ENCODE data around the gene CHMP4A. TPM values are rescaled to one million over a fixed set of nuclear protein-coding genes. Genes with fewer than 3 reads are reported as not detected.

The CHMP4A gene
- polyA plus RNA-seq, 1 experiment = 36.3 TPM

DNA sequence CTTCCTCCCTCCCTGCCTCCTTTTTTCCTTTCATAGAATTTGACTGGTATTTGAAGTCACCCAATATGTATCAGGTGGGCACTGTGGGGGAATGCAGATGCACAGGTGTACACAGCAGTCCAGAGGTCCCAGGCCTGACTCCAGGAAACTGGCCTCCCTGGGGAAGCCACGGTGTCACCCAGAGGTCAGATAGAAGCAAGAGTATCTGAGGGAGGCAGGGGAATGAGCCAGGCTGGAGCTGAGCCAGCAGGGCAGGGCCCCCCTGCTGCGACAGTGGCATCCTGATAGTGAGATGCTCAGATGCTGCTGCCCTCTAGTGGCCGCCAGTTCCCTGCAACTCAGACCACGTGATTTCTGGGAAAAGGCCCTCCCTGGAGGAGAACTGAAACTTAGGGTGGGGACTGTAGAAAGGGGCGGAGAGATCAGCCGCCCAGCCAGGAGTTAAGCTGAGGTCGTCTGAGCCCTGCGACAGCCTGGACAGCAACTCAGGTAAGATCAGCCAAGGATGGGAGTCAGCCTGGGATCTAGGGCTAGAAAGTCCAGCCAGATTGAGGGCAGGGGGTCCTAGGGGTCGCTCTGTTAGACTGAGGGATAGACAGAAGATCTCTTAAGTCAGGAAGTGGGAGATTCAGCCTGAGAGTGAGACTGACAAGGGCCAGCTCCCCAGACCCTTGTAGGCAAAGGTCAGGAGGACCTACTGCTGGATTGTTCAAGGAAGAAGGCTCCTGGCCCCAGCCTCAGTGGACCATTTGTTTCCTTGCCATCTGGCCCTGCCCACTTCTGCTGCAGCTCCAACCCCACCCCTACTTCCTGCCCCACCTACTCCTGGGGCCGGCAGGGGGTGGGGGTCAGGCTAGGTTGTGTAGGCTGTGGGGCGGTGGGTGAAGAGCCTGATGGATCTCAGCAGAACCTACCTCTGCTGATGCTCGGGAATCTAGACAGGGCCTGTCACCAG is 52.2 kb downstream of the CHMP4A start, which contains the start of gene IRF9:
TSS of gene IRF9 (plus strand) at position 416 of the 955 bp plus-strand sequence. CDS start 880 bp downstream, outside the sequence.
- CTCF ChIA-PET = interaction anchor here (0.6 to 4.6 kb wide), 34 partner anchors 10 to 281 kb away, joined by 3 to 39 read pairs (median 5); partner anchors contain the start of genes CHMP4A, DCAF11, EMC9 and IPO4
- POLR2A ChIA-PET = interaction anchor here (0.6 to 1.9 kb wide), 5 partner anchors 10 to 20 kb away, joined by 3 to 8 read pairs (median 3); partner anchors contain the start of genes EMC9 and PSME2
- TF ChIP-seq, protein P1, sequence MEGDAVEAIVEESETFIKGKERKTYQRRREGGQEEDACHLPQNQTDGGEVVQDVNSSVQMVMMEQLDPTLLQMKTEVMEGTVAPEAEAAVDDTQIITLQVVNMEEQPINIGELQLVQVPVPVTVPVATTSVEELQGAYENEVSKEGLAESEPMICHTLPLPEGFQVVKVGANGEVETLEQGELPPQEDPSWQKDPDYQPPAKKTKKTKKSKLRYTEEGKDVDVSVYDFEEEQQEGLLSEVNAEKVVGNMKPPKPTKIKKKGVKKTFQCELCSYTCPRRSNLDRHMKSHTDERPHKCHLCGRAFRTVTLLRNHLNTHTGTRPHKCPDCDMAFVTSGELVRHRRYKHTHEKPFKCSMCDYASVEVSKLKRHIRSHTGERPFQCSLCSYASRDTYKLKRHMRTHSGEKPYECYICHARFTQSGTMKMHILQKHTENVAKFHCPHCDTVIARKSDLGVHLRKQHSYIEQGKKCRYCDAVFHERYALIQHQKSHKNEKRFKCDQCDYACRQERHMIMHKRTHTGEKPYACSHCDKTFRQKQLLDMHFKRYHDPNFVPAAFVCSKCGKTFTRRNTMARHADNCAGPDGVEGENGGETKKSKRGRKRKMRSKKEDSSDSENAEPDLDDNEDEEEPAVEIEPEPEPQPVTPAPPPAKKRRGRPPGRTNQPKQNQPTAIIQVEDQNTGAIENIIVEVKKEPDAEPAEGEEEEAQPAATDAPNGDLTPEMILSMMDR (IDR thresholded peaks at IDR 0.05; ENCODE audit: insufficient read depth, low read depth, low read length) = peak; percentile 96
- Histone ChIP-seq H3K36me3 (ENCODE audit: control insufficient read depth, insufficient read depth, low read length) (peaks cover 50% of the 10 kb centered on the region), H3K27me3 (ENCODE audit: control insufficient read depth, insufficient read depth, low read length) (no peaks in the 10 kb centered on the region), H3K4me3 (ENCODE audit: low read depth, low read length) (peak within 1 kb of the TSS; percentile 60)
- peak; percentile 78 for DNase-seq (ENCODE audit: low read depth)

DNA sequence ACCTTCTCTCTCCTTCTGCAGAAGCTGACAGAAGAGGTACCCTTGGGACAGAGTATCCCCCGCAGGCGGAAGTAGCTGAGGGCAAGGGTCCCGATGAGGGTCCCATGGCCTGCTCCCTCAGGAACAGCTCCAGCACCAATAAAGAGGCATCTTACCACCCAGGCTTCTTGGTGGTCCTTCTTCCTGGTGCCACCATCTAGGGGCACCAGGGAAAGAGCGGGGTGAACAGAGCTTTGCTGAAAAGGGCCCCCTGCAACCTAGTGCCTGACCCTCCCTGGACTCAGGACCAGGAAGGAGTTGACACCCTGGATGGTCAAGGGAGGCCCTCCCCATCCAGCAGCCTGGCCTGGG is 52.8 kb downstream of the CHMP4A start:
- Histone ChIP-seq H3K27me3 (ENCODE audit: control insufficient read depth, insufficient read depth, low read length) (no peaks in the 10 kb centered on the region), H3K36me3 (ENCODE audit: control insufficient read depth, insufficient read depth, low read length) (peaks cover 53% of the 10 kb centered on the region), H3K4me3 (ENCODE audit: low read depth, low read length) (no peak overlapping the region)
- DNase-seq (ENCODE audit: low read depth) = no peak
- CTCF ChIA-PET = interaction anchor here (0.6 to 4.6 kb wide), 24 partner anchors 9 to 282 kb away, joined by 3 to 39 read pairs (median 7); partner anchors contain the start of genes CHMP4A, DCAF11, EMC9 and IPO4
- POLR2A ChIA-PET = interaction anchor here (1.0 to 1.9 kb wide), 4 partner anchors 9 to 20 kb away, joined by 3 to 8 read pairs (median 4); partner anchors contain the start of genes EMC9 and PSME2
- TF ChIP-seq, protein P1 (IDR thresholded peaks at IDR 0.05; ENCODE audit: insufficient read depth, low read depth, low read length) = no peak

DNA sequence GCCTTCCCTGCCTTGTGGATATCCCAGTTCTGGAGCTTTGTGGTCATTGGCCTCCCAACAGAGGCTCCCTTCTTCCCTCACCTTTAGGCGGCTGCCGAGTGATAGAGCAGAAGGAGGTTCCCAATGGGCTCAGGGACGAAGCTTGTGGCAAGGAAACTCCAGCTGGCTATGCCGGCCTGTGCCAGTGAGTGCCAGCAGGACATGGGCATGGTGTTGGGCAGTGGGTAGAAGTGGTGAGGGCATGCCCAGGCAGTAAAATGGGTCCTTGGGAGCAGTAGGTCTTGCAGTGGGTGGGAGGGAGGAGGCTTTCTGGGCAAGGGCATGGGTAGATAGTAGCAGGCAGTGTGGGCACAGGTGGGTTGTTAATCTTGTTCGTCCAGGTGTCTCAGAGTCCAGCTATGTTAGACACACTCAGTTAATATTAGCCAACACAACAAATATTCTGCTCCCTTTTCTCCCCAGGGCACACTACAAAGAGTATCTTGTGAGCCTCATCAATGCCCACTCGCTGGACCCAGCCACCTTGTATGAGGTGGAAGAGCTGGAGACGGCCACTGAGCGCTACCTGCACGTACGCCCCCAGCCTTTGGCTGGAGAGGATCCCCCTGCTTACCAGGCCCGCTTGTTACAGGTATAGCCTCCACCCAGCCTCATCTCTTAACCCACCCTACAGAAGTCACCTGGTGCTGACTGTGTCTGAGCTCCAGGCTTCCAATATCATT is 53.4 kb downstream of the CHMP4A start:
- Histone ChIP-seq H3K36me3 (ENCODE audit: control insufficient read depth, insufficient read depth, low read length) (peaks cover 55% of the 10 kb centered on the region), H3K27me3 (ENCODE audit: control insufficient read depth, insufficient read depth, low read length) (no peaks in the 10 kb centered on the region), H3K4me3 (ENCODE audit: low read depth, low read length) (no peak overlapping the region)
- POLR2A ChIA-PET = no interaction called here
- no peak for DNase-seq (ENCODE audit: low read depth)
- TF ChIP-seq, protein P1 (IDR thresholded peaks at IDR 0.05; ENCODE audit: insufficient read depth, low read depth, low read length) = no peak
- CTCF ChIA-PET = interaction anchor here (0.8 to 4.6 kb wide), 15 partner anchors 9 to 272 kb away, joined by 3 to 39 read pairs (median 7); partner anchors contain the start of genes DCAF11, EMC9, IPO4 and NRL

Small RNA genes within 50 kb of the gene (small RNA-seq; reads per million reads assigned to genes)
- gene AL136295.4 (ENCODE audit: insufficient read length, low read depth, low replicate concordance) (not detected), gene CHMP4A (ENCODE audit: insufficient read length, low read depth, low replicate concordance) (not detected), gene IPO4 (ENCODE audit: insufficient read length, low read depth, low replicate concordance) (not detected), gene IRF9 (ENCODE audit: insufficient read length, low read depth, low replicate concordance) (not detected), gene MDP1 (ENCODE audit: insufficient read length, low read depth, low replicate concordance) (not detected)

Other genes starting within 250 kb of the CHMP4A start
- gene DHRS4L2, start 224.6 kb downstream of the CHMP4A start, polyA plus RNA-seq (2011; rRNA removed) = 12.5 and 15.0 TPM in 2 replicates
- gene CARMIL3, start 161.5 kb downstream of the CHMP4A start, polyA plus RNA-seq (2011; rRNA removed) = 0.02 and 0.04 TPM in 2 replicates
- not detected in 2 replicates for gene CPNE6, start 141.9 kb downstream of the CHMP4A start, polyA plus RNA-seq (2011; rRNA removed)
- gene PCK2, start 119.2 kb downstream of the CHMP4A start, polyA plus RNA-seq (2011; rRNA removed) = 141 and 227 TPM in 2 replicates
- 41.5 and 50.0 TPM in 2 replicates for gene DCAF11, start 98.7 kb downstream of the CHMP4A start, polyA plus RNA-seq (2011; rRNA removed)
- gene NRL, start 98.5 kb downstream of the CHMP4A start, polyA plus RNA-seq (2011; rRNA removed) = 0.59 and 0.91 TPM in 2 replicates
- 0.10 and 0.23 TPM in 2 replicates for gene FITM1, start 82.8 kb downstream of the CHMP4A start, polyA plus RNA-seq (2011; rRNA removed)
- 48.9 and 106 TPM in 2 replicates for gene PSME1, start 77.3 kb downstream of the CHMP4A start, polyA plus RNA-seq (2011; rRNA removed)
- 6.9 and 13.3 TPM in 2 replicates for gene EMC9, start 71.9 kb downstream of the CHMP4A start, polyA plus RNA-seq (2011; rRNA removed)
- 165 and 178 TPM in 2 replicates for gene PSME2, start 66.9 kb downstream of the CHMP4A start, polyA plus RNA-seq (2011; rRNA removed)
- gene RNF31, start 66.0 kb downstream of the CHMP4A start, polyA plus RNA-seq (2011; rRNA removed) = 8.2 and 12.4 TPM in 2 replicates
- gene IRF9, start 52.2 kb downstream of the CHMP4A start, polyA plus RNA-seq (2011; rRNA removed) = 84.8 and 107 TPM in 2 replicates
- gene REC8, start 41.4 kb downstream of the CHMP4A start, polyA plus RNA-seq (2011; rRNA removed) = 2.7 and 5.5 TPM in 2 replicates
- gene IPO4, start 24.7 kb downstream of the CHMP4A start, polyA plus RNA-seq (2011; rRNA removed) = 11.5 and 26.8 TPM in 2 replicates
- gene TM9SF1, start 18.0 kb downstream of the CHMP4A start, polyA plus RNA-seq (2011; rRNA removed) = 50.5 and 59.2 TPM in 2 replicates
- not detected in 2 replicates for gene TSSK4, start 7.8 kb downstream of the CHMP4A start, polyA plus RNA-seq (2011; rRNA removed)
- 16.3 and 19.3 TPM in 2 replicates for gene MDP1, start 2.6 kb upstream of the CHMP4A start, polyA plus RNA-seq (2011; rRNA removed)
- gene NEDD8, start 18.9 kb upstream of the CHMP4A start, polyA plus RNA-seq (2011; rRNA removed) = 242 and 329 TPM in 2 replicates
- 103 and 116 TPM in 2 replicates for gene GMPR2, start 19.4 kb upstream of the CHMP4A start, polyA plus RNA-seq (2011; rRNA removed)
- gene TINF2, start 29.1 kb upstream of the CHMP4A start, polyA plus RNA-seq (2011; rRNA removed) = 37.2 and 41.7 TPM in 2 replicates
- gene TGM1, start 49.7 kb upstream of the CHMP4A start, polyA plus RNA-seq (2011; rRNA removed) = 0.97 and 2.9 TPM in 2 replicates
- gene RABGGTA, start 58.1 kb upstream of the CHMP4A start, polyA plus RNA-seq (2011; rRNA removed) = 23.2 and 52.5 TPM in 2 replicates
- gene DHRS1, start 86.3 kb upstream of the CHMP4A start, polyA plus RNA-seq (2011; rRNA removed) = 40.5 and 57.1 TPM in 2 replicates
- 13.9 and 16.3 TPM in 2 replicates for gene NOP9, start 86.4 kb upstream of the CHMP4A start, polyA plus RNA-seq (2011; rRNA removed)
- gene CIDEB, start 94.5 kb upstream of the CHMP4A start, polyA plus RNA-seq (2011; rRNA removed) = 0.63 and 0.98 TPM in 2 replicates
- 0.98 and 1.6 TPM in 2 replicates for gene LTB4R2, start 96.7 kb upstream of the CHMP4A start, polyA plus RNA-seq (2011; rRNA removed)
- gene LTB4R, start 98.0 kb upstream of the CHMP4A start, polyA plus RNA-seq (2011; rRNA removed) = 2.5 and 2.6 TPM in 2 replicates
- gene ADCY4, start 121.6 kb upstream of the CHMP4A start, polyA plus RNA-seq (2011; rRNA removed) = 4.1 and 6.8 TPM in 2 replicates
- 4.3 and 4.4 TPM in 2 replicates for gene RIPK3, start 126.5 kb upstream of the CHMP4A start, polyA plus RNA-seq (2011; rRNA removed)
- gene NFATC4, start 154.7 kb upstream of the CHMP4A start, polyA plus RNA-seq (2011; rRNA removed) = 95.8 and 151 TPM in 2 replicates
- gene NYNRIN, start 185.5 kb upstream of the CHMP4A start, polyA plus RNA-seq (2011; rRNA removed) = 7.2 and 10.1 TPM in 2 replicates
- gene CBLN3, start 216.2 kb upstream of the CHMP4A start, polyA plus RNA-seq (2011; rRNA removed) = 6.7 and 8.6 TPM in 2 replicates
- 18.9 and 19.7 TPM in 2 replicates for gene KHNYN, start 216.5 kb upstream of the CHMP4A start, polyA plus RNA-seq (2011; rRNA removed)
- 28.9 and 43.4 TPM in 2 replicates for gene SDR39U1, start 229.3 kb upstream of the CHMP4A start, polyA plus RNA-seq (2011; rRNA removed)

Measured in BJ (cell line).